Progenitor cell of endocrine pancreas (in vitro differentiated cells): ENCODE data around the gene IGSF23. TPM values are rescaled to one million over a fixed set of nuclear protein-coding genes. Genes with fewer than 3 reads are reported as not detected.

Source experiments
- DNase-seq: peaks from one replicate; pipeline ENCODE4 v3.0.0; 2021; ENCODE audit warnings: low spot score; ENCODE audit not compliant: unreplicated experiment
- H3K27ac Mint-ChIP-seq: 2 replicates; pipeline ENCODE4 v1.8.0; 2021; ENCODE audit warnings: mild to moderate bottlenecking, moderate library complexity, mixed read lengths
- H3K27me3 Mint-ChIP-seq: 2 replicates; pipeline ENCODE4 v1.8.0; 2021; ENCODE audit warnings: mixed read lengths
- H3K36me3 Mint-ChIP-seq: 2 replicates; pipeline ENCODE4 v1.8.0; 2022; ENCODE audit warnings: mixed read lengths; ENCODE audit not compliant: insufficient read depth
- H3K4me1 Mint-ChIP-seq: 2 replicates; pipeline ENCODE4 v1.8.0; 2021; ENCODE audit warnings: low read depth, mixed read lengths
- H3K4me3 Mint-ChIP-seq: 2 replicates; pipeline ENCODE4 v1.8.0; 2021; ENCODE audit warnings: low read depth, mild to moderate bottlenecking, moderate library complexity, mixed read lengths
- H3K9me3 Mint-ChIP-seq: 2 replicates; pipeline ENCODE4 v1.8.0; 2021; ENCODE audit warnings: low read depth, mixed read lengths
- total RNA-seq: library from RNA; stranded (reverse); gene quantifications from 2 replicates; pipeline ENCODE4 v1.2.1, GENCODE V29; 2021
- TF ChIP-seq, protein P1 (sequence below): fragments of 200-600 bp; sonication (generic); IDR thresholded peaks from one replicate; pipeline ENCODE4 v1.5.0; 2021; ENCODE audit warnings: antibody characterized with exemption, mild to moderate bottlenecking; ENCODE audit not compliant: unreplicated experiment

Gene IGSF23
- total RNA-seq, 1 donor from 2014 or later = 0.67 TPM

DNA sequence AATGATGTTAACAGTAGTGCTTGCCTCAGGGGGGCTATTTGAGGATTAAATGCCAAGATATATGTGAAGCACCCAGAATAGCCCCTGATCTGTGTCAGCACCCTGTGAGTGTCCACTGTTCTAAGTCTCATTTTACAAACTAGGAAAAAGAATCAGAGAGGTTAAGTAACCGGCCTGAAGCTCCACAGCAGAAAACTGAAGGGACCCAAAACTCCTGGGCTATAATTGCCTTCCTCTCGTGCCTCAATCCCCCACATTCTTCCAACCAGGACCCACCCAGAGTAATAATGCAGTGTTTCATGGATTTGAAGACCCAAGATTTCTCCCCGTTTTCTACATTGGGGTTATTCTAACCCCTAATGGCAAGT is 32.7 kb downstream of the IGSF23 start:
- TF ChIP-seq, protein P1, sequence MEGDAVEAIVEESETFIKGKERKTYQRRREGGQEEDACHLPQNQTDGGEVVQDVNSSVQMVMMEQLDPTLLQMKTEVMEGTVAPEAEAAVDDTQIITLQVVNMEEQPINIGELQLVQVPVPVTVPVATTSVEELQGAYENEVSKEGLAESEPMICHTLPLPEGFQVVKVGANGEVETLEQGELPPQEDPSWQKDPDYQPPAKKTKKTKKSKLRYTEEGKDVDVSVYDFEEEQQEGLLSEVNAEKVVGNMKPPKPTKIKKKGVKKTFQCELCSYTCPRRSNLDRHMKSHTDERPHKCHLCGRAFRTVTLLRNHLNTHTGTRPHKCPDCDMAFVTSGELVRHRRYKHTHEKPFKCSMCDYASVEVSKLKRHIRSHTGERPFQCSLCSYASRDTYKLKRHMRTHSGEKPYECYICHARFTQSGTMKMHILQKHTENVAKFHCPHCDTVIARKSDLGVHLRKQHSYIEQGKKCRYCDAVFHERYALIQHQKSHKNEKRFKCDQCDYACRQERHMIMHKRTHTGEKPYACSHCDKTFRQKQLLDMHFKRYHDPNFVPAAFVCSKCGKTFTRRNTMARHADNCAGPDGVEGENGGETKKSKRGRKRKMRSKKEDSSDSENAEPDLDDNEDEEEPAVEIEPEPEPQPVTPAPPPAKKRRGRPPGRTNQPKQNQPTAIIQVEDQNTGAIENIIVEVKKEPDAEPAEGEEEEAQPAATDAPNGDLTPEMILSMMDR = no peak
- no peaks in the 10 kb centered on the region for H3K9me3 Mint-ChIP-seq
- DNase-seq = no peak
- H3K4me3 Mint-ChIP-seq = no peak overlapping the region
- peak overlapping the region; percentile 52 for H3K27ac Mint-ChIP-seq
- peaks cover 10% of the 10 kb centered on the region for H3K36me3 Mint-ChIP-seq
- peaks cover 3% of the 10 kb centered on the region for H3K4me1 Mint-ChIP-seq
- no peaks in the 10 kb centered on the region for H3K27me3 Mint-ChIP-seq

DNA sequence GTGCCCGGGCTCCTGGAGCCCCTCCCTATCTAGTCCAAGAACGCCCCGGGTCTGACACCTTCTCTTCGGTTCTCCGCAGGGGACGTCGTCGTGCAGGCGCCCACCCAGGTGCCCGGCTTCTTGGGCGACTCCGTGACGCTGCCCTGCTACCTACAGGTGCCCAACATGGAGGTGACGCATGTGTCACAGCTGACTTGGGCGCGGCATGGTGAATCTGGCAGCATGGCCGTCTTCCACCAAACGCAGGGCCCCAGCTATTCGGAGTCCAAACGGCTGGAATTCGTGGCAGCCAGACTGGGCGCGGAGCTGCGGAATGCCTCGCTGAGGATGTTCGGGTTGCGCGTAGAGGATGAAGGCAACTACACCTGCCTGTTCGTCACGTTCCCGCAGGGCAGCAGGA is 33.8 kb downstream of the IGSF23 start:
- Mint-ChIP-seq H3K36me3 (peaks cover 16% of the 10 kb centered on the region), H3K4me3 (no peak overlapping the region), H3K27me3 (no peaks in the 10 kb centered on the region), H3K9me3 (no peaks in the 10 kb centered on the region), H3K27ac (no peak overlapping the region), H3K4me1 (peaks cover 2% of the 10 kb centered on the region)
- TF ChIP-seq, protein P1 = no peak
- DNase-seq = no peak

DNA sequence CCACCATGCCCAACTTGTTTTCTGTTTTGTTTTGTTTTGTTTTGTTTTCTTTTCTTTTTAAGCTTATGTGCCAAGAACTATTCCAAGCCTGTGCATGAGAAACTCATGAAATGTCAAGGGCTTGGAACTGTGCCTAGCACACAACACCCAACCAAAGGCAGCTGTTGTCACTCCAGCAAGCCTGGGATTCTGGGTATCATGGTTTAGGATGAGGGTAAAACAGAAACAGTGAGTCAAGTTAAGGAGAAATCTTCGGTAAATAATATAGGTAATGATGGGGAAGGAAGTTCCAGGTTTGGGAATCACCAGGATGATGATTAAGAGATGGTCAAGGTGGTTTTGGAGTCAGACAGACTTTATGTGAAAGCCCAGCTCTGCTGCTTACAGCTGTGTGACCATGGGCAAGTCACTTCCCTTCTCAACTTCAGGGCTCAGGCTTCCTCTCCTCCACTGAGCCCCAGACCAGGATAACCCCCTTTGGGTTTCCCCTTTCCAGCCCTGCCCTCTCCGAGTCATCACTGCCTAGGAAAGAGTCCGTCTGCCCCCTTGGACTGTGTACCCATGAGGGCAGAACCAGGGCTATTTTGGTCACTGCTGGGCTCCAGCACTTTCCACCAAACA is 35.4 kb downstream of the IGSF23 start:
- no peak for DNase-seq
- H3K9me3 Mint-ChIP-seq = no peaks in the 10 kb centered on the region
- H3K27me3 Mint-ChIP-seq = no peaks in the 10 kb centered on the region
- H3K27ac Mint-ChIP-seq = no peak overlapping the region
- TF ChIP-seq, protein P1 = no peak
- no peak overlapping the region for H3K4me3 Mint-ChIP-seq
- H3K4me1 Mint-ChIP-seq = peaks cover 2% of the 10 kb centered on the region
- H3K36me3 Mint-ChIP-seq = peaks cover 21% of the 10 kb centered on the region

DNA sequence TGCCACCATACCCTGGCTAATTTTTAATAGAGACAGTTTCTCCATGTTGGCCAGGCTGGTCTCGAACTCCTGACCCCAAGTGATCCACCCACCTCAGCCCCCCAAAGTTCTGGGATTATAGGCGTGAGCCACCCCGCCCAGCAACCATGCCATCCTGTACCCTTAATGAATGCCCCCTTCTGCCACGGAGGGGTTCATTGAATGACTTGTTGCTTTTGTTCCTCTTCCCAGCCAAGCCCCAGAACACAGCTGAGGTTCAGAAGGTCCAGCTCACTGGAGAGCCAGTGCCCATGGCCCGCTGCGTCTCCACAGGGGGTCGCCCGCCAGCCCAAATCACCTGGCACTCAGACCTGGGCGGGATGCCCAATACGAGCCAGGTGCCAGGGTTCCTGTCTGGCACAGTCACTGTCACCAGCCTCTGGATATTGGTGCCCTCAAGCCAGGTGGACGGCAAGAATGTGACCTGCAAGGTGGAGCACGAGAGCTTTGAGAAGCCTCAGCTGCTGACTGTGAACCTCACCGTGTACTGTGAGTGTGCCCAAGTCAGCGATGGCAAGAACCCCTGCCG is 36.3 kb downstream of the IGSF23 start:
- Mint-ChIP-seq H3K4me3 (no peak overlapping the region), H3K36me3 (peaks cover 25% of the 10 kb centered on the region), H3K4me1 (peaks cover 2% of the 10 kb centered on the region), H3K27ac (no peak overlapping the region), H3K27me3 (no peaks in the 10 kb centered on the region), H3K9me3 (no peaks in the 10 kb centered on the region)
- TF ChIP-seq, protein P1 = no peak
- DNase-seq = no peak

DNA sequence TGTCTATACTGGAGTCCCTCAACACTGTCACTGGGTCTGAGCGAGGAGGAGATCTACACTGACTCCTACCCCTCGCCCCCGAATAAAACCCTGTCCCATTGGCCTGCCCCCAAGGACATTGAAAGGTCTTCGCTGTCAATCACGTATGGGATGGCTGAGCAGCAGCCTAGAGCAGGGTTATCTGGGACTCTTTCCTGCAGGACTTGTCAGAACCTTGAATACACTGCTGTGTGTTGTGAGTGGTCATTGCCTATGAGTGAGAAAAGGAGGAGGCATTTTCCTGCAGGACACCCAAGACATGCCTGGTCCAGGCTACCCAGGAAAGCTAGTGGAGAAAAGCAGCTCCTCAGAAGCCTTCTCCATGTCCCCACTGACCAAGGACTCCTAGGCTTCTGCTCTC is 40.0 kb downstream of the IGSF23 start:
- no peaks in the 10 kb centered on the region for H3K9me3 Mint-ChIP-seq
- H3K4me3 Mint-ChIP-seq = no peak overlapping the region
- no peak overlapping the region for H3K27ac Mint-ChIP-seq
- no peaks in the 10 kb centered on the region for H3K27me3 Mint-ChIP-seq
- no peak for DNase-seq
- peaks cover 3% of the 10 kb centered on the region for H3K4me1 Mint-ChIP-seq
- peaks cover 43% of the 10 kb centered on the region for H3K36me3 Mint-ChIP-seq
- TF ChIP-seq, protein P1 = no peak
